A549 (cell line): ENCODE data around the gene PAFAH1B2.

ENCODE experiments used
- EP300 ChIP-seq, 2 experiments: fragments of >200 bp; sonication (Bioruptor Twin); formaldehyde crosslinking; IDR thresholded peaks; 2 replicates in 1 of 2; 3 replicates in 1 of 2; pipeline ENCODE4 v1.6.1; 2016 to 2017
- TF ChIP-seq, protein P1 (sequence below): fragments of >200 bp; sonication (Bioruptor Twin); formaldehyde crosslinking; IDR thresholded peaks from 3 replicates; pipeline ENCODE4 v1.5.1; 2016
- TF ChIP-seq, protein P2 (sequence below): IDR thresholded peaks from 2 replicates; pipeline ENCODE4 v1.6.1; 2012
- TF ChIP-seq, protein P3 (sequence below): fragments of 450-650 bp; IDR thresholded peaks from 2 replicates; pipeline ENCODE4 v1.6.1; 2014; ENCODE audit warnings: antibody characterized with exemption
- TF ChIP-seq, protein P4 (sequence below): fragments of 200-600 bp; sonication (generic); IDR thresholded peaks from 2 replicates; pipeline ENCODE4 v1.6.1; 2016; ENCODE audit warnings: antibody characterized with exemption, mild to moderate bottlenecking, moderate library complexity
- TF ChIP-seq, protein P5 (sequence below): fragments of 250-450 bp; sonication (Bioruptor Pico); IDR thresholded peaks from 2 replicates; pipeline ENCODE4 v1.5.0; 2021; ENCODE audit warnings: mild to moderate bottlenecking, moderate library complexity, borderline replicate concordance

DNA sequence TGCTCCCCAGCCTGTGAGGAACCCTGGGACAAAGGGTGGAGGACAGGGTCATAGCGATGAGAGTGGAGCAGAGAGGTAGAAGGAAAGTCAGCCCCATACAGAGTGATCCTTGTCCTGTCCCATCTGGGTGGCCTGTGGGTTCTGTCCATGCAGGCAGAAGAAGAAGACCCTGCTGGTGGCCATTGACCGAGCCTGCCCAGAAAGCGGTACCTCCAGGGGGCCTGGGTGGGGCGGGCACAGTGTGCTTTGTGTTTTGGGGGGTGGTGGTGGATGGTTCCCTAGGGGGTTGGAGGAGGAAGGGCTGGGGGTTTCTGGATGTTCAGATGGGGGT is 42.3 kb downstream of the PAFAH1B2 start:
- TF ChIP-seq EP300 (IDR thresholded peaks at IDR 0.05), result no peak
- TF ChIP-seq, protein P1, sequence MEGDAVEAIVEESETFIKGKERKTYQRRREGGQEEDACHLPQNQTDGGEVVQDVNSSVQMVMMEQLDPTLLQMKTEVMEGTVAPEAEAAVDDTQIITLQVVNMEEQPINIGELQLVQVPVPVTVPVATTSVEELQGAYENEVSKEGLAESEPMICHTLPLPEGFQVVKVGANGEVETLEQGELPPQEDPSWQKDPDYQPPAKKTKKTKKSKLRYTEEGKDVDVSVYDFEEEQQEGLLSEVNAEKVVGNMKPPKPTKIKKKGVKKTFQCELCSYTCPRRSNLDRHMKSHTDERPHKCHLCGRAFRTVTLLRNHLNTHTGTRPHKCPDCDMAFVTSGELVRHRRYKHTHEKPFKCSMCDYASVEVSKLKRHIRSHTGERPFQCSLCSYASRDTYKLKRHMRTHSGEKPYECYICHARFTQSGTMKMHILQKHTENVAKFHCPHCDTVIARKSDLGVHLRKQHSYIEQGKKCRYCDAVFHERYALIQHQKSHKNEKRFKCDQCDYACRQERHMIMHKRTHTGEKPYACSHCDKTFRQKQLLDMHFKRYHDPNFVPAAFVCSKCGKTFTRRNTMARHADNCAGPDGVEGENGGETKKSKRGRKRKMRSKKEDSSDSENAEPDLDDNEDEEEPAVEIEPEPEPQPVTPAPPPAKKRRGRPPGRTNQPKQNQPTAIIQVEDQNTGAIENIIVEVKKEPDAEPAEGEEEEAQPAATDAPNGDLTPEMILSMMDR, result no peak
- TF ChIP-seq, protein P2, sequence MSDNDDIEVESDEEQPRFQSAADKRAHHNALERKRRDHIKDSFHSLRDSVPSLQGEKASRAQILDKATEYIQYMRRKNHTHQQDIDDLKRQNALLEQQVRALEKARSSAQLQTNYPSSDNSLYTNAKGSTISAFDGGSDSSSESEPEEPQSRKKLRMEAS, result no peak
- TF ChIP-seq, protein P3, sequence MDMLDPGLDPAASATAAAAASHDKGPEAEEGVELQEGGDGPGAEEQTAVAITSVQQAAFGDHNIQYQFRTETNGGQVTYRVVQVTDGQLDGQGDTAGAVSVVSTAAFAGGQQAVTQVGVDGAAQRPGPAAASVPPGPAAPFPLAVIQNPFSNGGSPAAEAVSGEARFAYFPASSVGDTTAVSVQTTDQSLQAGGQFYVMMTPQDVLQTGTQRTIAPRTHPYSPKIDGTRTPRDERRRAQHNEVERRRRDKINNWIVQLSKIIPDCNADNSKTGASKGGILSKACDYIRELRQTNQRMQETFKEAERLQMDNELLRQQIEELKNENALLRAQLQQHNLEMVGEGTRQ, result no peak
- TF ChIP-seq, protein P4, sequence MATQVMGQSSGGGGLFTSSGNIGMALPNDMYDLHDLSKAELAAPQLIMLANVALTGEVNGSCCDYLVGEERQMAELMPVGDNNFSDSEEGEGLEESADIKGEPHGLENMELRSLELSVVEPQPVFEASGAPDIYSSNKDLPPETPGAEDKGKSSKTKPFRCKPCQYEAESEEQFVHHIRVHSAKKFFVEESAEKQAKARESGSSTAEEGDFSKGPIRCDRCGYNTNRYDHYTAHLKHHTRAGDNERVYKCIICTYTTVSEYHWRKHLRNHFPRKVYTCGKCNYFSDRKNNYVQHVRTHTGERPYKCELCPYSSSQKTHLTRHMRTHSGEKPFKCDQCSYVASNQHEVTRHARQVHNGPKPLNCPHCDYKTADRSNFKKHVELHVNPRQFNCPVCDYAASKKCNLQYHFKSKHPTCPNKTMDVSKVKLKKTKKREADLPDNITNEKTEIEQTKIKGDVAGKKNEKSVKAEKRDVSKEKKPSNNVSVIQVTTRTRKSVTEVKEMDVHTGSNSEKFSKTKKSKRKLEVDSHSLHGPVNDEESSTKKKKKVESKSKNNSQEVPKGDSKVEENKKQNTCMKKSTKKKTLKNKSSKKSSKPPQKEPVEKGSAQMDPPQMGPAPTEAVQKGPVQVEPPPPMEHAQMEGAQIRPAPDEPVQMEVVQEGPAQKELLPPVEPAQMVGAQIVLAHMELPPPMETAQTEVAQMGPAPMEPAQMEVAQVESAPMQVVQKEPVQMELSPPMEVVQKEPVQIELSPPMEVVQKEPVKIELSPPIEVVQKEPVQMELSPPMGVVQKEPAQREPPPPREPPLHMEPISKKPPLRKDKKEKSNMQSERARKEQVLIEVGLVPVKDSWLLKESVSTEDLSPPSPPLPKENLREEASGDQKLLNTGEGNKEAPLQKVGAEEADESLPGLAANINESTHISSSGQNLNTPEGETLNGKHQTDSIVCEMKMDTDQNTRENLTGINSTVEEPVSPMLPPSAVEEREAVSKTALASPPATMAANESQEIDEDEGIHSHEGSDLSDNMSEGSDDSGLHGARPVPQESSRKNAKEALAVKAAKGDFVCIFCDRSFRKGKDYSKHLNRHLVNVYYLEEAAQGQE, result no peak
- TF ChIP-seq, protein P5, sequence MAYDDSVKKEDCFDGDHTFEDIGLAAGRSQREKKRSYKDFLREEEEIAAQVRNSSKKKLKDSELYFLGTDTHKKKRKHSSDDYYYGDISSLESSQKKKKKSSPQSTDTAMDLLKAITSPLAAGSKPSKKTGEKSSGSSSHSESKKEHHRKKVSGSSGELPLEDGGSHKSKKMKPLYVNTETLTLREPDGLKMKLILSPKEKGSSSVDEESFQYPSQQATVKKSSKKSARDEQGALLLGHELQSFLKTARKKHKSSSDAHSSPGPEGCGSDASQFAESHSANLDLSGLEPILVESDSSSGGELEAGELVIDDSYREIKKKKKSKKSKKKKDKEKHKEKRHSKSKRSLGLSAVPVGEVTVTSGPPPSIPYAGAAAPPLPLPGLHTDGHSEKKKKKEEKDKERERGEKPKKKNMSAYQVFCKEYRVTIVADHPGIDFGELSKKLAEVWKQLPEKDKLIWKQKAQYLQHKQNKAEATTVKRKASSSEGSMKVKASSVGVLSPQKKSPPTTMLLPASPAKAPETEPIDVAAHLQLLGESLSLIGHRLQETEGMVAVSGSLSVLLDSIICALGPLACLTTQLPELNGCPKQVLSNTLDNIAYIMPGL, result no peak
